Gastroesophageal sphincter (tissue), 4 donors: ENCODE data around the gene ELK1. TPM values are rescaled to one million over a fixed set of nuclear protein-coding genes. Genes with fewer than 3 reads are reported as not detected.

Experiments used
- ATAC-seq: fragments of 150-250 bp; one replicate; pipeline ENCODE4 v1.9.1; 2016; ENCODE audit warnings: mild to moderate bottlenecking, moderate library complexity
- H3K27ac ChIP-seq, 4 donors: fragments of 200-600 bp; sonication (generic) in 3 of 4; 1 replicate in 3 of 4; 2 replicates in 1 of 4; pipeline ENCODE4 v1.5.1; 2016 to 2019
- H3K27me3 ChIP-seq: fragments of 200-600 bp; sonication (generic); one replicate; pipeline ENCODE4 v1.5.1; 2019
- H3K36me3 ChIP-seq, 2 donors: fragments of 200-600 bp; sonication (generic); one replicate each; pipeline ENCODE4 v1.5.1; 2019; ENCODE audit warnings: control low read depth in 1 of 2
- H3K4me1 ChIP-seq, 3 donors: fragments of 200-600 bp; sonication (generic); 1 replicate in 2 of 3; 2 replicates in 1 of 3; pipeline ENCODE4 v1.5.1; 2016 to 2019; ENCODE audit warnings: control low read depth in 2 of 3
- H3K4me3 ChIP-seq, 2 donors: fragments of 200-600 bp; sonication (generic); one replicate each; pipeline ENCODE4 v1.5.1; 2019; ENCODE audit warnings: mild to moderate bottlenecking in 1 of 2, moderate library complexity in 1 of 2
- H3K9me3 ChIP-seq, 3 donors: fragments of 200-600 bp; sonication (generic); one replicate each; pipeline ENCODE4 v1.5.1; 2017 to 2019; ENCODE audit warnings: control low read depth in 2 of 3
- EP300 ChIP-seq: sonication (generic); formaldehyde crosslinking; IDR thresholded peaks from one replicate; pipeline ENCODE4 v1.6.1; 2017; ENCODE audit warnings: antibody characterized with exemption, mild to moderate bottlenecking
- POLR2A ChIP-seq, 2 donors: fragments of 450-650 bp; IDR thresholded peaks; one replicate each; pipeline ENCODE4 v1.6.1; 2017; ENCODE audit warnings: antibody characterized with exemption in 2 of 2, mild to moderate bottlenecking in 2 of 2, moderate library complexity in 1 of 2
- POLR2AphosphoS5 ChIP-seq: sonication (generic); formaldehyde crosslinking; IDR thresholded peaks from one replicate; pipeline ENCODE4 v1.6.1; 2017; ENCODE audit warnings: antibody characterized with exemption
- WGBS, 2 donors: methylation state at CpG; one replicate each; pipeline ENCODE4 v1.1.5; 2018; ENCODE audit warnings: low coverage in 1 of 2; 5-methylcytosine and 5-hydroxymethylcytosine counted together
- total RNA-seq, 4 donors: library from RNA; depleted of rRNA; stranded (reverse); fragments of >200 nt; gene quantifications; one replicate each; pipeline ENCODE4 v1.1.0, GENCODE V29; 2016
- TF ChIP-seq, protein P1 (sequence below), 4 experiments: fragments of 200-600 bp in 2 of 4; fragments of 450-650 bp in 2 of 4; sonication (generic) in 1 of 4; IDR thresholded peaks; one replicate each; pipeline ENCODE4 v1.5.1; 2017 to 2019; ENCODE audit warnings: antibody characterized with exemption in 4 of 4, mild to moderate bottlenecking in 2 of 4, moderate library complexity in 2 of 4

Gene ELK1
- total RNA-seq, 4 donors from 2014 or later = 20.0 to 26.8 (median 26.2) TPM

DNA sequence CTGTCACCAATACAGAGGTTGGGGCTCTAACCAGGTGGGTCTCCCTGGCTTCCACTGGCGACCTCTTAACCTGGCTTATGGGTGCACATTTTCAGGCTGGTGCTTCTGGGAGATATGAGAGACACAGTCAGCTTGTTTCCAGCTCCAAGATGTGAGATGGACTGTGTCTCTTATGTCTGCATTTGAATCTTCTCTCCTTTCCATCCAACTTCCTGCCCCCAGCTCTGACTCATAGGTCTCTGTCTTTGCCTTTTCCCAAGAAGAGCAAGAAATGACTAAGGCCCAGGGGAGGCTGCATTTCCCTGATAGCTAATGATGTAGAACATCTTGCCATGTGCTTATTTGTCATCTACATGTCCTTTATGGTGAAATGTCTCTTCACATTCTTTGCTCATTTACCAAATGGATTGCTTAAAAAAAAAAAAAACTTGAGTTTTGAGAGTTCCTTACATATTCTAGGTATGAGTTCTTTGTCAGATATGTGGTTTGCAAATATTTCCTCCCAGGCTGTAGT is 11.8 kb upstream of the ELK1 start:
- Histone ChIP-seq H3K4me1 (peaks cover 0 to 6% (median 0%) of the 10 kb centered on the region in 3 donors), H3K27ac (peak overlapping the region in 1 of 4 donors; percentile 32), H3K4me3 (no peak overlapping the region), H3K27me3 (no peaks in the 10 kb centered on the region), H3K36me3 (peaks cover 0 to 4% of the 10 kb centered on the region in 2 donors), H3K9me3 (no peaks in the 10 kb centered on the region)
- ATAC-seq = no peak
- WGBS, 2 donors = 58% methylated on average over 1 of the region's 1 CpG; no CpG with 5 or more reads in 1 of the 2 donors
- TF ChIP-seq POLR2A (IDR thresholded peaks at IDR 0.05) (no peak), EP300 (no peak), POLR2AphosphoS5 (no peak)
- TF ChIP-seq, protein P1, sequence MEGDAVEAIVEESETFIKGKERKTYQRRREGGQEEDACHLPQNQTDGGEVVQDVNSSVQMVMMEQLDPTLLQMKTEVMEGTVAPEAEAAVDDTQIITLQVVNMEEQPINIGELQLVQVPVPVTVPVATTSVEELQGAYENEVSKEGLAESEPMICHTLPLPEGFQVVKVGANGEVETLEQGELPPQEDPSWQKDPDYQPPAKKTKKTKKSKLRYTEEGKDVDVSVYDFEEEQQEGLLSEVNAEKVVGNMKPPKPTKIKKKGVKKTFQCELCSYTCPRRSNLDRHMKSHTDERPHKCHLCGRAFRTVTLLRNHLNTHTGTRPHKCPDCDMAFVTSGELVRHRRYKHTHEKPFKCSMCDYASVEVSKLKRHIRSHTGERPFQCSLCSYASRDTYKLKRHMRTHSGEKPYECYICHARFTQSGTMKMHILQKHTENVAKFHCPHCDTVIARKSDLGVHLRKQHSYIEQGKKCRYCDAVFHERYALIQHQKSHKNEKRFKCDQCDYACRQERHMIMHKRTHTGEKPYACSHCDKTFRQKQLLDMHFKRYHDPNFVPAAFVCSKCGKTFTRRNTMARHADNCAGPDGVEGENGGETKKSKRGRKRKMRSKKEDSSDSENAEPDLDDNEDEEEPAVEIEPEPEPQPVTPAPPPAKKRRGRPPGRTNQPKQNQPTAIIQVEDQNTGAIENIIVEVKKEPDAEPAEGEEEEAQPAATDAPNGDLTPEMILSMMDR (IDR thresholded peaks at IDR 0.05) = no peak

DNA sequence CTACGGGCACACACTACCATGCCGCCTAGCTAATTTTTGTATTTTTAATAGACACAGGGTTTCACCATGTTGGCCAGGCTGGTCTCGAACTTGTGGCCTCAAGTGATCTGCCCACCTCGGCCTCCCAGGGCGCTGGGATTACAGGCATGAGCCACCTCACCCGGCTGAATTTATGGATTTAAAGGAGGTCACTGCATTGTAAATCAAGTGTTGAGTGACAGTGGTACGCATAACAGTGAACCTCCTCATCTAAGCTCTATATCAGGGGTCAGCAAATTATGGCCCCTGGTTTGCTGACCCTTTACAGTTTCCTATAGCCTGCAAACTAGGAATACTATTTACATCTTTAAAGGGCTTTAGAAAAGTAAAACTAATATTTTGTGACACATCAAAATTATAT is 11.2 kb upstream of the ELK1 start:
- peaks cover 0 to 11% of the 10 kb centered on the region in 2 donors for H3K36me3 ChIP-seq
- peak overlapping the region in 1 of 4 donors; percentile 32 for H3K27ac ChIP-seq
- 87 to 88% methylated on average over 3 to 7 of the region's 7 CpGs for WGBS, 2 donors
- peaks cover 0 to 6% (median 0%) of the 10 kb centered on the region in 3 donors for H3K4me1 ChIP-seq
- H3K9me3 ChIP-seq = no peaks in the 10 kb centered on the region
- TF ChIP-seq EP300 (no peak), POLR2A (IDR thresholded peaks at IDR 0.05) (no peak), POLR2AphosphoS5 (no peak)
- TF ChIP-seq, protein P1 (IDR thresholded peaks at IDR 0.05) = no peak
- no peak overlapping the region for H3K4me3 ChIP-seq
- H3K27me3 ChIP-seq = no peaks in the 10 kb centered on the region
- no peak for ATAC-seq

DNA sequence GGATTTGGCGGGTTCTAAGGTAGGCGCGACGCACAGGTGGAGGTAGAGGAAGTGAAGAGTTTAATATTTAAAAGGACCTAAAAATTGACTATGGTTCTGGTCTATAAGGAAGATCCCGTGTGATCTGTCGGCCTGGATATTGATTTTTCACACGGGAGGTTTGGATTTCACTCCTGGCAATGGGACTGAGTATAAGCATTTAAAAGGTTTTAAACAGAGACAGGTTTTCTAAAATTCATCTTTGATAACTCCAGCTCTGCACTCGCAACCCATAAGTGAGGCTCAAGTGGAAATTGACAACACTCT is 9.0 kb upstream of the ELK1 start:
- H3K4me1 ChIP-seq = peaks cover 0 to 6% (median 0%) of the 10 kb centered on the region in 3 donors
- ATAC-seq = no peak
- no peaks in the 10 kb centered on the region for H3K9me3 ChIP-seq
- peak overlapping the region; percentile 61 to 63 for H3K4me3 ChIP-seq
- TF ChIP-seq, protein P1 (IDR thresholded peaks at IDR 0.05) = no peak
- TF ChIP-seq POLR2A (IDR thresholded peaks at IDR 0.05) = no peak
- no peak for TF ChIP-seq POLR2AphosphoS5
- TF ChIP-seq EP300 = no peak
- H3K27ac ChIP-seq = peak overlapping the region; percentile 90 to 95 (median 94)
- no peaks in the 10 kb centered on the region for H3K27me3 ChIP-seq
- 6 to 23% methylated on average over 7 to 8 of the region's 8 CpGs for WGBS, 2 donors
- H3K36me3 ChIP-seq = peaks cover 0 to 30% of the 10 kb centered on the region in 2 donors

DNA sequence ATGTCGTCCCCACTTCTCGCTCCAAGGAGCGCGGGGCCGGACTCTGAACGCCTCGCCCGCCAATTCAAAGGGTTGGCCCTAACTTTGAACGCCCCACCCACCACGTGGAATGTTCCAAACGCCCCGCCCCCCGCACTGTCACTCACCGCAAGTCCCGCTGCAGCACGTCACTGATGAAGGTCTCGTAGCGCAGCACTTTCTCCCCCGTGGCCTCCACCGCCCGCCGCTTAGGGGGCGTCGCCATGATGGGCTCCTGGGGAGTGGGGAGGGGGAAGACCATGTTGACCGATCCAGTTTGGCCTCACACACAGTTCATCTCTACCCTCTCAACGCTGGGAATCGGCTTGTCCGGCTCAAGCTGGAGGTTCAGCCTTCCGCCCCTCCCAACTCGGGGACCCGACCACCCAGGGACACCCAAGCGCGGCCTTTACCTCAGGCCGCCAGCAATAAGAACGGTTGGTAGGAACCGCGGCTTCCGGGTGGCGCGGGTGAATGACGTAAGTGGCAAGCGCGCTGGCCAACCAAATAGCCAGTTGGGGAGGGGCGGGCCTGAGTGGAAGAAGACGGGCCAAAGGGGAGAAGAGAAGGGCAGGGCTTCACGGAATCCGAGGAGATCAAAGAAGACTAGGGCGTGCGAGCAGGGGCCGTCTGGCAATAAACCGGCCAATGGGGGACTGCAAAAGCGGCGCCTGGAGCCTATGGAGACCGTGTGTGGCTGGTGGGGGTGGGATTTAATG is 8.5 kb upstream of the ELK1 start, which contains the start of gene UXT:
TSS of gene UXT (minus strand) at position 497 of the 737 bp plus-strand sequence. CDS start at position 244, 253 bp downstream.
- TF ChIP-seq POLR2A (IDR thresholded peaks at IDR 0.05) (peak; percentile 67 to 71), EP300 (no peak), POLR2AphosphoS5 (peak; percentile 82)
- 22% methylated on average over 10 of the region's 54 CpGs; no CpG with 5 or more reads in 1 of the 2 donors for WGBS, 2 donors
- Histone ChIP-seq H3K27me3 (no peaks in the 10 kb centered on the region), H3K9me3 (no peaks in the 10 kb centered on the region), H3K4me1 (peaks cover 0 to 6% (median 0%) of the 10 kb centered on the region in 3 donors), H3K4me3 (peak within 1 kb of the TSS; percentile 61 to 63), H3K27ac (peak within 1 kb of the TSS; percentile 90 to 95 (median 94)), H3K36me3 (peaks cover 0 to 35% of the 10 kb centered on the region in 2 donors)
- peak; percentile 91 for ATAC-seq

DNA sequence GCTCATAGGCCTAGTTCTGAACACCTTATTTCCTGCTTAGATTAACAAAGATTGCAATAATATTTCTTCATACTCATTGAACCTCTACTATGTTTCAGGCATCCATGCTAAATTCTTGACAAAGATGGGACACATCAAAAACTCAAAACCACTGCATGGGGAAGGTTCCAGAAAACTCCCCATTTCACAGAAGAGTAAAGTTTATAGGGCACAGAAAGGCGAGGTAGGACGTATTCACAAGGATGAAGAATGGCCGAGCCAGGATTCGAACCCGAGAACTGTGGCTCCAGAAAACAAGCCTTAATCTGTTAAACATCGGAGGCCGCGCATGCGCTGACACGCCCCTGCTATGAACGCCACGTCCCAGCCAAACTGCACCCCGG is 7.9 kb upstream of the ELK1 start:
- TF ChIP-seq, protein P1 (IDR thresholded peaks at IDR 0.05) = no peak
- TF ChIP-seq POLR2AphosphoS5 (no peak), POLR2A (IDR thresholded peaks at IDR 0.05) (no peak), EP300 (no peak)
- no peak for ATAC-seq
- peaks cover 0 to 40% of the 10 kb centered on the region in 2 donors for H3K36me3 ChIP-seq
- H3K9me3 ChIP-seq = no peaks in the 10 kb centered on the region
- WGBS, 2 donors = 0 to 22% methylated on average over 5 of the region's 13 CpGs
- H3K27ac ChIP-seq = peak overlapping the region; percentile 90 to 95 (median 94)
- H3K27me3 ChIP-seq = no peaks in the 10 kb centered on the region
- H3K4me1 ChIP-seq = peaks cover 0 to 6% (median 0%) of the 10 kb centered on the region in 3 donors
- peak overlapping the region; percentile 61 to 63 for H3K4me3 ChIP-seq
